ENCODE measurements around the gene SZT2. TPM values are rescaled to one million over a fixed set of nuclear protein-coding genes. Genes with fewer than 3 reads are reported as not detected.

The SZT2 gene
- total and polyA plus RNA-seq, 2 of the 13 experiments (the other 11 are each of a cell fraction or from before 2014, with no cell fraction given) = 8.0 to 8.8 TPM

- TF ChIP-seq JARID2 (CRISPR knock-in tag; IDR thresholded peaks at IDR 0.05; ENCODE audit: insufficient replicate concordance) = no peak
- TF ChIP-seq ZNF576 (CRISPR knock-in tag; IDR thresholded peaks at IDR 0.05) = no peak
- TF ChIP-seq ZNF614 (CRISPR knock-in tag; IDR thresholded peaks at IDR 0.05; ENCODE audit: borderline replicate concordance) = no peak
- peak; percentile 95; the same call in 1 of the 2 replicates for TF ChIP-seq HBP1 (CRISPR knock-in tag; IDR thresholded peaks at IDR 0.05; ENCODE audit: low read depth)
- no peak for TF ChIP-seq PPARG (CRISPR knock-in tag; conservative IDR thresholded peaks at IDR 0.05)
- no peak for TF ChIP-seq ZFP36 (IDR thresholded peaks at IDR 0.05; ENCODE audit: borderline replicate concordance, low read depth, low read length, partially characterized antibody)
- TF ChIP-seq NR1H2 (CRISPR knock-in tag; IDR thresholded peaks at IDR 0.05; ENCODE audit: borderline replicate concordance, low read depth) = no peak
- TF ChIP-seq ARID2 (CRISPR knock-in tag; IDR thresholded peaks at IDR 0.05; ENCODE audit: borderline replicate concordance) = peak; percentile 95; the same call in 1 of the 2 replicates
- 0 out of 2 replicates have a peak, but pooled peaks have one; percentile 12 for TF ChIP-seq ISL2 (CRISPR knock-in tag; IDR thresholded peaks at IDR 0.05)
- TF ChIP-seq ZNF652 (CRISPR knock-in tag; IDR thresholded peaks at IDR 0.05; ENCODE audit: borderline replicate concordance, low read depth) = no peak
- TF ChIP-seq SNAI1 (CRISPR knock-in tag; IDR thresholded peaks at IDR 0.05; ENCODE audit: borderline replicate concordance) = peak; percentile 69; the same call in 1 of the 2 replicates
- TF ChIP-seq JUNB (CRISPR knock-in tag; IDR thresholded peaks at IDR 0.05; ENCODE audit: borderline replicate concordance) = no peak
- TF ChIP-seq PAXIP1 (CRISPR knock-in tag; conservative IDR thresholded peaks at IDR 0.05) = no peak
- TF ChIP-seq, protein P1, sequence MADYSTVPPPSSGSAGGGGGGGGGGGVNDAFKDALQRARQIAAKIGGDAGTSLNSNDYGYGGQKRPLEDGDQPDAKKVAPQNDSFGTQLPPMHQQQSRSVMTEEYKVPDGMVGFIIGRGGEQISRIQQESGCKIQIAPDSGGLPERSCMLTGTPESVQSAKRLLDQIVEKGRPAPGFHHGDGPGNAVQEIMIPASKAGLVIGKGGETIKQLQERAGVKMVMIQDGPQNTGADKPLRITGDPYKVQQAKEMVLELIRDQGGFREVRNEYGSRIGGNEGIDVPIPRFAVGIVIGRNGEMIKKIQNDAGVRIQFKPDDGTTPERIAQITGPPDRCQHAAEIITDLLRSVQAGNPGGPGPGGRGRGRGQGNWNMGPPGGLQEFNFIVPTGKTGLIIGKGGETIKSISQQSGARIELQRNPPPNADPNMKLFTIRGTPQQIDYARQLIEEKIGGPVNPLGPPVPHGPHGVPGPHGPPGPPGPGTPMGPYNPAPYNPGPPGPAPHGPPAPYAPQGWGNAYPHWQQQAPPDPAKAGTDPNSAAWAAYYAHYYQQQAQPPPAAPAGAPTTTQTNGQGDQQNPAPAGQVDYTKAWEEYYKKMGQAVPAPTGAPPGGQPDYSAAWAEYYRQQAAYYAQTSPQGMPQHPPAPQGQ (CRISPR knock-in tag; IDR thresholded peaks at IDR 0.05; ENCODE audit: borderline replicate concordance) = no peak
- no peak for TF ChIP-seq ZNF331 (CRISPR knock-in tag; IDR thresholded peaks at IDR 0.05)
- TF ChIP-seq FOXA3 (CRISPR knock-in tag; IDR thresholded peaks at IDR 0.05) = no peak; the same call in 1 of the 2 replicates
- TF ChIP-seq, protein P2, sequence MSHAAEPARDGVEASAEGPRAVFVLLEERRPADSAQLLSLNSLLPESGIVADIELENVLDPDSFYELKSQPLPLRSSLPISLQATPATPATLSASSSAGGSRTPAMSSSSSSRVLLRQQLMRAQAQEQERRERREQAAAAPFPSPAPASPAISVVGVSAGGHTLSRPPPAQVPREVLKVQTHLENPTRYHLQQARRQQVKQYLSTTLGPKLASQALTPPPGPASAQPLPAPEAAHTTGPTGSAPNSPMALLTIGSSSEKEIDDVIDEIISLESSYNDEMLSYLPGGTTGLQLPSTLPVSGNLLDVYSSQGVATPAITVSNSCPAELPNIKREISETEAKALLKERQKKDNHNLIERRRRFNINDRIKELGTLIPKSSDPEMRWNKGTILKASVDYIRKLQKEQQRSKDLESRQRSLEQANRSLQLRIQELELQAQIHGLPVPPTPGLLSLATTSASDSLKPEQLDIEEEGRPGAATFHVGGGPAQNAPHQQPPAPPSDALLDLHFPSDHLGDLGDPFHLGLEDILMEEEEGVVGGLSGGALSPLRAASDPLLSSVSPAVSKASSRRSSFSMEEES (CRISPR knock-in tag; IDR thresholded peaks at IDR 0.05) = peak; percentile 54; the same call in 1 of the 2 replicates
- no peak for TF ChIP-seq GATA4 (IDR thresholded peaks at IDR 0.05; ENCODE audit: borderline replicate concordance, low read depth)
- no peak for TF ChIP-seq CCAR2 (optimal IDR thresholded peaks at IDR 0.05; ENCODE audit: low read depth, low read length)
Observed at GRCh38 chr1:43358746-43359693, 30.7 kb upstream of the SZT2 start, which contains the start of gene CDC20 (continued).
